MM.1S (cell line): ENCODE data around the gene KIF16B.

Experiments used
- CTCF ChIP-seq: fragments of 300-600 bp; sonication (generic); IDR thresholded peaks from 2 replicates; pipeline ENCODE4 v1.5.1; 2016; ENCODE audit warnings: antibody characterized with exemption, low read length, mixed read lengths
- EZH2 ChIP-seq: fragments of 300-600 bp; sonication (generic); optimal IDR thresholded peaks from 2 replicates; pipeline ENCODE3; 2017; ENCODE audit warnings: low read depth, mild to moderate bottlenecking, antibody characterized with exemption, low read length, mixed read lengths

- TF ChIP-seq CTCF, result no peak
- no peak for TF ChIP-seq EZH2
These were observed 205.2 kb downstream of the KIF16B start for GRCh38 chr20:16367948-16368560.
